Right lobe of liver (tissue), 4 donors: ENCODE measurements around the gene RPIA.

Source experiments
- POLR2A ChIP-seq: fragments of 450-650 bp; IDR thresholded peaks from one replicate; pipeline ENCODE4 v1.6.1; 2017; ENCODE audit warnings: antibody characterized with exemption, mild to moderate bottlenecking
- TF ChIP-seq, protein P1 (sequence below), 4 donors: fragments of 200-600 bp in 3 of 4; fragments of 450-650 bp in 1 of 4; IDR thresholded peaks; one replicate each; pipeline versions ENCODE4 v1.5.1 to v1.8.0; 2016 to 2022; ENCODE audit warnings: antibody characterized with exemption in 4 of 4, mild to moderate bottlenecking in 2 of 4
- donor health status: DM: no; HTN: no; CAD: no.
- donor health status: DM: no; HTN: no; CAD: no.
- donor health status: DM: no; HTN: yes; CAD: no.

DNA sequence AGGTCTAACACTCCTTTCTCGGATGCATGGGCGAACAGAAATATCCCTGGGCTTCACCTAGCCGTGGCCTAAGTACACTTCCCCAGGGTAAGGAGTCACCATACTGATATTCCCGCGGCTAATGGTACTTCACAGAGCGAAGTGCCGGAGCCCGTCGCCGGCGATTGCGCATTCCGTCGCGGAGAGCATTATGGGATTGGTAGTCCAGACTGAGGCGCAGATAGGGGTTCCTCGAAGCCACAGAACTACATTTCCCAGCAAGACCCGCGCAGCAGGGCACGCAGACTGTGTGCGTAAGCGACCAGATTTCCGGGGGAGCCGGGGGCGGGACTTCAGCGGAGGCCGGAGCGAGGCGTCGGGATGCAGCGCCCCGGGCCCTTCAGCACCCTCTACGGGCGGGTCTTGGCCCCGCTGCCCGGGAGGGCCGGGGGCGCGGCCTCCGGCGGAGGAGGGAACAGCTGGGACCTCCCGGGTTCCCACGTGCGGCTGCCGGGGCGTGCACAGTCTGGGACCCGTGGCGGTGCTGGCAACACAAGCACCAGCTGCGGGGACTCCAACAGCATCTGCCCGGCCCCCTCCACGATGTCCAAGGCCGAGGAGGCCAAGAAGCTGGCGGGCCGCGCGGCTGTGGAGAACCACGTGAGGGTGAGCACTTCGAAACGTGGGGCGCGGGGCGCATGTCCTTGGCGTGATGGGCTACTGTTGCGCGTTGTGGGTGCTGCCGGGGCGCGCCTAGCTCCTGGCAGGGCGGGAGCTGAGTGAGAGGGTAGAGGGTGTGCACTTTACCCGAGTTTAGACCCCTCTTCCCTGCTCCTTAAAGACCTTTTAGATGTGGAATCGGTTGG is at the start of gene RPIA:
- TF ChIP-seq, protein P1, sequence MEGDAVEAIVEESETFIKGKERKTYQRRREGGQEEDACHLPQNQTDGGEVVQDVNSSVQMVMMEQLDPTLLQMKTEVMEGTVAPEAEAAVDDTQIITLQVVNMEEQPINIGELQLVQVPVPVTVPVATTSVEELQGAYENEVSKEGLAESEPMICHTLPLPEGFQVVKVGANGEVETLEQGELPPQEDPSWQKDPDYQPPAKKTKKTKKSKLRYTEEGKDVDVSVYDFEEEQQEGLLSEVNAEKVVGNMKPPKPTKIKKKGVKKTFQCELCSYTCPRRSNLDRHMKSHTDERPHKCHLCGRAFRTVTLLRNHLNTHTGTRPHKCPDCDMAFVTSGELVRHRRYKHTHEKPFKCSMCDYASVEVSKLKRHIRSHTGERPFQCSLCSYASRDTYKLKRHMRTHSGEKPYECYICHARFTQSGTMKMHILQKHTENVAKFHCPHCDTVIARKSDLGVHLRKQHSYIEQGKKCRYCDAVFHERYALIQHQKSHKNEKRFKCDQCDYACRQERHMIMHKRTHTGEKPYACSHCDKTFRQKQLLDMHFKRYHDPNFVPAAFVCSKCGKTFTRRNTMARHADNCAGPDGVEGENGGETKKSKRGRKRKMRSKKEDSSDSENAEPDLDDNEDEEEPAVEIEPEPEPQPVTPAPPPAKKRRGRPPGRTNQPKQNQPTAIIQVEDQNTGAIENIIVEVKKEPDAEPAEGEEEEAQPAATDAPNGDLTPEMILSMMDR (IDR thresholded peaks at IDR 0.05) = peak; percentile 60 to 81 (median 76)
- peak; percentile 76 for TF ChIP-seq POLR2A
